ENCODE data around the gene IPO8.

DNA sequence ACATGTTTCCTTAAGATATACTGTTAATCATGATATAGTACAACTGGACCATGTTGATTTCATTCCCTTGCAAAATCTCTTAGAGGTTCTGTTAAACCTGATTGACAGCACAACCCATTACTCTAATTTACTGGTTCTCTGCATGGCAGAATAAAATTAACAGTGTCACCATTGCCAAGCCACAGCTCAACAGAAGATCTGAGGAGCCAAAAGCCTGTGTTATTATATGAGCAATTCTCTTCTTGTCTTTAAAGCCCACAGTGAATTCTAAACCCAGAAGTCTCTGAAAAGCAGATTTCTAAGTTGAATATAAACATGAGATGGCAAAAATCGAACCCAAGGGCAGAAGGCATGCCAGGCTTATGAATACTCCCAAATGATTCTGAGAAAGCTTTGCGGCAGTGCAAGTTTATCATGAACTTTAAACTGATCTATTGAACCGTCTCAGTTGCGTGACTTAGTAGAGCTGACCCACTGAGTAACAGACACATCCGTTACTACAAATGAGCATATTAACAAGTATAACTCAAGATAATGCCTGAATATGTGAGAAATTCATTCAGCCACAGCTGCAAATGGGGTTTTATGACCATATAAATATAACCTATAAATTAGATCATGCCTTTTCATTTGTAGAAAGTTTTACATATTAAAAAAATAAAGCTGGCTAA is 78.2 kb downstream of the IPO8 start:
- TF ChIP-seq, protein P1, sequence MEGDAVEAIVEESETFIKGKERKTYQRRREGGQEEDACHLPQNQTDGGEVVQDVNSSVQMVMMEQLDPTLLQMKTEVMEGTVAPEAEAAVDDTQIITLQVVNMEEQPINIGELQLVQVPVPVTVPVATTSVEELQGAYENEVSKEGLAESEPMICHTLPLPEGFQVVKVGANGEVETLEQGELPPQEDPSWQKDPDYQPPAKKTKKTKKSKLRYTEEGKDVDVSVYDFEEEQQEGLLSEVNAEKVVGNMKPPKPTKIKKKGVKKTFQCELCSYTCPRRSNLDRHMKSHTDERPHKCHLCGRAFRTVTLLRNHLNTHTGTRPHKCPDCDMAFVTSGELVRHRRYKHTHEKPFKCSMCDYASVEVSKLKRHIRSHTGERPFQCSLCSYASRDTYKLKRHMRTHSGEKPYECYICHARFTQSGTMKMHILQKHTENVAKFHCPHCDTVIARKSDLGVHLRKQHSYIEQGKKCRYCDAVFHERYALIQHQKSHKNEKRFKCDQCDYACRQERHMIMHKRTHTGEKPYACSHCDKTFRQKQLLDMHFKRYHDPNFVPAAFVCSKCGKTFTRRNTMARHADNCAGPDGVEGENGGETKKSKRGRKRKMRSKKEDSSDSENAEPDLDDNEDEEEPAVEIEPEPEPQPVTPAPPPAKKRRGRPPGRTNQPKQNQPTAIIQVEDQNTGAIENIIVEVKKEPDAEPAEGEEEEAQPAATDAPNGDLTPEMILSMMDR (IDR thresholded peaks at IDR 0.05): no peak
- no peak for TF ChIP-seq POLR2A (IDR thresholded peaks at IDR 0.05)
